ENCODE measurements around the gene RPS6KA5. TPM values are rescaled to one million over a fixed set of nuclear protein-coding genes. Genes with fewer than 3 reads are reported as not detected.

Gene RPS6KA5
- total RNA-seq, 1 donor from 2014 or later: 16.6 TPM

DNA sequence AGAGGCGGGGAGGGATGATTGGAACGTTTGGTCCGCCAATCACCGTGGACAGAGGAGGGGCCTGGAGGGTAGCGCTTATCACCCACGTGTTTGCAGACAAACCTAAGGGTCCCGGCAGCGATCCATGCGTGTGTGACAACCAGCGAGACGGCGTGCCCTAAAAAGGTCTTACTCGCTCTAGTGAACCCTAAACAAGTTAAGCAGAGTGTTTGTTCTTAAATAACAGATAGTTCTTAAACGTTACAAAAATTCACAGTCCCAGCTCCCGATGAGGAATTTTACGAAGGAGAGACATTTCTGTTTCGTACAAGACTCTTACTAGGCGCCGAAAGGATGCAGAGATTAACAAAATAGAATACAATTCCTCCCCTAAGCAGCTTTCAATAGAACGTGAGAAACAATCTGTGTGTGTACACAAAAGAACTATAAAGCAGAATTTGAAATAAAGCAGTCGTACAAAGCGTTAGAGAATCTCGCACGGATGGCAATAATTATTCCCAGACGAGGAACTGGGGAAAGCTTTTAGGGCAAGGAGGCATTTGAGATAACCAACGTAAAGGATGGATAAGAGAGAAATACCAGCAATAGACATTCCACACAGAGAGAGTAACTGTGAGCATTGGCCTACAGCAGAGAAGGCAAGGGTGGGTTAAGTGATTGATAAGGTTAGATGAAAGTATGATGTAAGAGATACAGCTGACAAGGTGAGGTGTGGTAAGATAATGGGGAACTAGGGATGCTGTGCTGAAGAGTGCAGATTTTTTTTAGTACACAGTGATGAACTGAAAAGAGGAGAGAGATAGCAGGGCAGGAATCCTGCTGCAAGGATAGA is 831 bp upstream of the RPS6KA5 start:
- DNase-seq (ENCODE audit: low spot score): no peak
- peaks cover 3% of the 10 kb centered on the region for H3K9me3 Mint-ChIP-seq
- H3K27me3 Mint-ChIP-seq (ENCODE audit: insufficient read depth): no peaks in the 10 kb centered on the region
- intact Hi-C loops (cut with micrococcal nuclease): loop anchor here (1.0 to 5.0 kb wide), 11 partner anchors 78 to 1061 kb away; partner anchors contain the start of genes ATXN3, CALM1, CCDC88C and CPSF2
- no peak overlapping the region for H3K27ac Mint-ChIP-seq
- peaks cover 59% of the 10 kb centered on the region for H3K4me1 Mint-ChIP-seq (ENCODE audit: low read depth)
- H3K4me3 Mint-ChIP-seq: no peak overlapping the region
- H3K36me3 Mint-ChIP-seq (ENCODE audit: low read depth): peaks cover 25% of the 10 kb centered on the region

DNA sequence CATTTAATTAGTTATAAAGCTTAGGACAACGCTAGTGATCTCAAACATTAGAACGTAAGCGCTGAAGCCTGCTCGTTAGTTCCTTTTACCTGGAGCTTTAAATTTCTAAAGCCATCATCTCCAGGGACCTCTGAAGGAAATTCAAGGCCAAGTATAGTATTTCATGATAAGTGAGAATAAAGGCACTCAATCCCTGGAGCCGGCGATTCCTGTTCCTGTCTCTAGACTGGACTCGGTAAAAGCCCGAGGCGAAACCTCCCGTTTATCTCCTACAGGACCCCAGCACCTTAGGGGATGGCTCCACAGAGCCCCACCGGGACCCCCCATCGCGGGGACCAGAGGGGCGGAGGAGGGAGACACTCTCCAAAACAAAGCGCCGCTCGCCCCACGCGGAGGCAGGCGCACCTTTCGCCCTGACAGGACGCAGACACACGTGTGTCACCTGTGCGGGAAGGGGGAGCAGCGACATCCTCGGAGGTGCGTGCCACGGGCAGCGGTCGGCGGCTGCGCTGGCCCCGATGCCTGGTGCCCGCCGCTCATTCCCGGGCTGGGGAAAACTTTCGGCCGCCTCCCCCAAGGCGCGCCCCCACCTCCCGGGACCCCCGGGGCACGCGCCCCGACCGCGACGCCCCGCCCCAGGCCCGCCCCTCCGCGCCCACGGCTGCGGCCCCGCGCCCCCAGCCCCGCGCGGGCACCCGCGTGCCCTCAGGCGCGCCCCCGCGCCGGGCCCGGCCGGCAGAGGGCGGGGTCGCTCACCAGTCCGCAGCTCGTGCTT is 678 bp downstream of the RPS6KA5 start:
- intact Hi-C loops (cut with micrococcal nuclease): loop anchor here (1.0 to 5.0 kb wide), 16 partner anchors 24 to 1063 kb away; partner anchors contain the start of genes ATXN3, CALM1, CCDC88C and CPSF2
- Mint-ChIP-seq H3K36me3 (ENCODE audit: low read depth) (peaks cover 25% of the 10 kb centered on the region), H3K4me1 (ENCODE audit: low read depth) (peaks cover 55% of the 10 kb centered on the region), H3K9me3 (peaks cover 3% of the 10 kb centered on the region), H3K27ac (peak overlapping the region; percentile 40), H3K27me3 (ENCODE audit: insufficient read depth) (no peaks in the 10 kb centered on the region), H3K4me3 (peak overlapping the region; percentile 84)
- peak; percentile 48 for DNase-seq (ENCODE audit: low spot score)

DNA sequence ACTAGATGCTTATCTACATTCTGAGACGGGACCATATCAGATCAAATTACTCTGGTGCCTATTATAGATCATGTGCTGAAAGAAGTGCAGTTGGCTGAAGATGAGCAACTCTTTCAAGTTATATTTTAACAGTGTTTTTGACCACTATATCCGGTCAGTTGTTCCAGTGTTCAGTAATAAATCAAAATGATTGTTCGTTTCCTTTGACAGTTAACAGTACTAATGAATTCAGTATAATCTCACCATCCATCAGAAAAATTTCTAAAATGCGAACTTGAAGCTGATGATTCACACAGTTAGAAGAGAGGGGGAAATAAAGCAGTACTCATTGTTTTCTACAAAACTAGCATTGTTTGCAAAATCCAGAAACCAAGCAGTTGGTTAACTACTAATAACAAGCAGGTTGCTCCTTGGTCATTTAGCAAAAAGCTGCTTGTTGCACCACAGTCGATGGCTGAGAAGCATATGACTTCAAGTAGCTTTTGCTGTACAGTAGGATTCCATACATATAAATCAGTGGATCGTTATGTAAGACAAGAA is 2.3 kb downstream of the RPS6KA5 start:
- intact Hi-C loops (cut with micrococcal nuclease): no loop called here
- DNase-seq (ENCODE audit: low spot score): no peak
- peak overlapping the region; percentile 82 for H3K4me3 Mint-ChIP-seq
- H3K27me3 Mint-ChIP-seq (ENCODE audit: insufficient read depth): no peaks in the 10 kb centered on the region
- H3K27ac Mint-ChIP-seq: no peak overlapping the region
- H3K4me1 Mint-ChIP-seq (ENCODE audit: low read depth): peaks cover 49% of the 10 kb centered on the region
- peaks cover 20% of the 10 kb centered on the region for H3K36me3 Mint-ChIP-seq (ENCODE audit: low read depth)
- H3K9me3 Mint-ChIP-seq: no peaks in the 10 kb centered on the region

DNA sequence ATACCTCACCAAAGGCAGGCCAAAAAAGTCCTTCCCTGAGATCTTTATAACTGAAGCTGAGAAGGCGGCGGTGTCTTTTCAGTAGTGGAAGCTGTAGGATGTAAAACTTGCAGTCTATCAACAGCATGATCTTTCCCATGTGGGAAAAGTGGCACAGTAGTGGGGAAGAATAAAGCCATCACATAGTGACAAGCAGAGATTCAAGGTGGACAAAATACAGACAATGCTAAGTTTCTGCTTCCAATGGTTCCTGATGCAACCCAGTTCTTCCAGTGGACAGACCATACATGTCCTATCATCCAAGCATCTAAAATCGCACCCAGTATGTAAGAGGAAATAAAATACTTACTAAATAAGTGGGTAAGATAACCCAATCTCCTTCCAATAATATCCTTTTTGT is 4.1 kb downstream of the RPS6KA5 start:
- H3K36me3 Mint-ChIP-seq (ENCODE audit: low read depth): peaks cover 23% of the 10 kb centered on the region
- no peaks in the 10 kb centered on the region for H3K9me3 Mint-ChIP-seq
- intact Hi-C loops (cut with micrococcal nuclease): no loop called here
- no peak overlapping the region for H3K27ac Mint-ChIP-seq
- H3K4me3 Mint-ChIP-seq: no peak overlapping the region
- peaks cover 48% of the 10 kb centered on the region for H3K4me1 Mint-ChIP-seq (ENCODE audit: low read depth)
- no peak for DNase-seq (ENCODE audit: low spot score)
- no peaks in the 10 kb centered on the region for H3K27me3 Mint-ChIP-seq (ENCODE audit: insufficient read depth)

DNA sequence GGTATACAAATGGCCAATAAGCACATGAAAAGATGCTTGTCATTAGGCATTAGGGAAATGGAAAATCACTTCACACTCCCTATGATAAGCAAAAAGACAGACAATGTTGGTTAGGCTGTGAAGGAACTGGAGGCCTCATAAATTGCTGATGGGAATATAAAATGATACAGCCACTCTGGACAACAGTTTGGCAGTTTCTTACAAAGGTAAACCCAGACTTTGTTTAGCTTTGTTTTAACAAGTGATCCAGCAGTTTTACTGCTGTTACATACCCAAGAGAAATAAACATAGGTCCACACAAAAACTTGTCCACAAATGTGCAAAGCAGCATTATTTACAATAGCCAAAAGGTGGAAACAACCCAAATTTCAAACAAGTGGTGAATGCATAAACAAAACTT is 5.4 kb downstream of the RPS6KA5 start:
- DNase-seq (ENCODE audit: low spot score): no peak
- Mint-ChIP-seq H3K9me3 (no peaks in the 10 kb centered on the region), H3K4me3 (no peak overlapping the region), H3K27ac (no peak overlapping the region), H3K36me3 (ENCODE audit: low read depth) (peaks cover 23% of the 10 kb centered on the region), H3K4me1 (ENCODE audit: low read depth) (peaks cover 48% of the 10 kb centered on the region), H3K27me3 (ENCODE audit: insufficient read depth) (no peaks in the 10 kb centered on the region)
- intact Hi-C loops (cut with micrococcal nuclease): no loop called here

DNA sequence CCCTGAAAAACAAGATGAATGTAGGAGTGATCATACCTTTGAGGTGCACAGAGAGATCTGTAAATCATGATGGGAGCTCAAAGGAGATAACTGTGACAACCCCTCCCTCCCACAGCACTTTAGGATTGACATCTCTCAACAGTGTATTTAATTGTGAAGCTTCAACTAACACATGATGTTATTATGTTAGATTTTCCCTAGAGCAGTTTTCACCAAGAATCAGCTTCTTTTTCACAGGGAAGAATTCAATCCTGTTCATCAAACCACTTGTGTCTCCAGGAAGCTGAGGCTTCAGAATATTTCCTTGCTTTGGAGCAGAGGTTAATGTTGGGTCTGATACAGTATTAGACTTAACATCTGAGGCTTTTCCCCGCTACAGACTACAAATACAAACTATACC is 11.8 kb downstream of the RPS6KA5 start:
- H3K36me3 Mint-ChIP-seq (ENCODE audit: low read depth): peaks cover 11% of the 10 kb centered on the region
- H3K27ac Mint-ChIP-seq: no peak overlapping the region
- H3K4me3 Mint-ChIP-seq: no peak overlapping the region
- no peaks in the 10 kb centered on the region for H3K9me3 Mint-ChIP-seq
- H3K27me3 Mint-ChIP-seq (ENCODE audit: insufficient read depth): no peaks in the 10 kb centered on the region
- DNase-seq (ENCODE audit: low spot score): no peak
- H3K4me1 Mint-ChIP-seq (ENCODE audit: low read depth): peaks cover 48% of the 10 kb centered on the region
- intact Hi-C loops (cut with micrococcal nuclease): loop anchor here (1.0 kb wide), 1 partner anchor 9 kb away; no protein-coding TSS in a partner anchor

DNA sequence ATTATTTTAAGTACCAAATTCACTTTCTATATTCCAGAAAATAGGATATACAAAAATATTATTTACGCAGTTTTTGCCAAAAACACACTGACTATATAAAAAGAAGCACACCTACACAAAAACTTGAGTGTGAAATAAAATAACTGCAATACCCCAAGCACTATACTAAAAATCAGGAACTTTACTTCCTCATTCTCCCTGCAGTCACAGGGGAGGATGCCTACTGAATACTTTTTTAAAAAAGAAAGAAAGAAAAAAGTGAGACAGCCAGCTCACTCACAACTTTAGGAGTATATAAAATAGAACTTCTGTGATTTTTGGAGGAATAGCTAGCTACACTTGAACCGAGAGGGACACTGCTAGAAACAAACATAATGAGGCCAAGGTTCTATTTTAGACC is 12.2 kb downstream of the RPS6KA5 start:
- intact Hi-C loops (cut with micrococcal nuclease): loop anchor here (1.0 kb wide), 1 partner anchor 9 kb away; no protein-coding TSS in a partner anchor
- peaks cover 14% of the 10 kb centered on the region for H3K36me3 Mint-ChIP-seq (ENCODE audit: low read depth)
- no peak for DNase-seq (ENCODE audit: low spot score)
- no peaks in the 10 kb centered on the region for H3K27me3 Mint-ChIP-seq (ENCODE audit: insufficient read depth)
- H3K4me3 Mint-ChIP-seq: no peak overlapping the region
- H3K4me1 Mint-ChIP-seq (ENCODE audit: low read depth): peaks cover 50% of the 10 kb centered on the region
- no peak overlapping the region for H3K27ac Mint-ChIP-seq
- H3K9me3 Mint-ChIP-seq: no peaks in the 10 kb centered on the region

DNA sequence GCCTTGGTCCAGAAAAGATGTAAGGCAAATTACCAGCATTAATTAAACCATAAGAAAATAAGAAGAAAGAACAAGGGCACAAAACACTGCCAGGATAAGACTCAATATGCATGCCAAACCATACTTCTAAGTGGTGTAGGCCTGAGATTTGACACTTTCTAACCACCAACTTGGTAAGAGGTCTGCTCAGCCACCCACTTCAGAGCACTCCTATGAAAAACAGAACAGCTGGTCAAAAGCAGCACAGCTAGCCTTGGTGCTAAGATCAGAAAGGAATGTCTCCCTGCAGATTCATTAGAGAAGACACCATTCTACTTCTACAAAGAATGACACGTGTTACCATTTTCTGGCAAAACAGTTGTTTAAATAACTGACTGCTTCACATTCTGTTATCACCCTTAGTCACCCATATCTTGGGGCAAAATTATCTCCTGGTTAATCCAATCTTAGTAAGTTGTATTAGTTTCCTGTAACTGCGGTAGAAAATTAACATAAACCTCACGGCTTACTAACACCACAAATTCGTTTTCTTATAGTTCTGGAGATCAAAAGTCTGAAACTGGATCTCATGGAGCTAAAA is 13.2 kb downstream of the RPS6KA5 start:
- intact Hi-C loops (cut with micrococcal nuclease): no loop called here
- H3K4me1 Mint-ChIP-seq (ENCODE audit: low read depth): peaks cover 53% of the 10 kb centered on the region
- H3K36me3 Mint-ChIP-seq (ENCODE audit: low read depth): peaks cover 19% of the 10 kb centered on the region
- peak overlapping the region; percentile 41 for H3K4me3 Mint-ChIP-seq
- peak overlapping the region; percentile 15 for H3K27ac Mint-ChIP-seq
- no peak for DNase-seq (ENCODE audit: low spot score)
- no peaks in the 10 kb centered on the region for H3K27me3 Mint-ChIP-seq (ENCODE audit: insufficient read depth)
- H3K9me3 Mint-ChIP-seq: no peaks in the 10 kb centered on the region

DNA sequence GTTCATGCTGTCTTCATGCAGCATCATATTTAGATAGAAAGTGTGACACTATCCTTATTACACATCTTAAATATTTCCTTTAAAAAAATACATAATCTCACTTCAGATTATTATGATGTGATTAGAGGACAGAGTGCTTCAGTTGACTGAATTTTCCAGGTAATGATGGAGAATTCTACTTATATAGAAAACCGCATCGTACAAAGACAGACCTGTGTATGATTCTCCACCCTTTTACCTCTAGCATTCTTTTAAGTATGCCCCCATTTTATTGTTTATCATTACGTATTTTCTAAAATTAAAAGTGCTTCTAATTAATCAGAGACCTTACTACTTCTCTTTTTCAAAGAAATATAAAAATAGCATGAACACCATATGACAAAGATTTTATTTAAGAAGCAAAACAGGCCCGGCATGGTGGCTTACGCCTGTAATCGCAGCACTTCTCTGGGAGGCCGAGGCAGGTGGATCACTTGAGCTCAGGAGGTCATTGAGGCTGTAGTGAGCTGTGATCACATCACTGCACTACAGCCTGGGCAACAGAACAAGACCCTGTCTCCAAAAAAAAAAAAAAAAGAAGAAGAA is 13.9 kb downstream of the RPS6KA5 start:
- H3K4me3 Mint-ChIP-seq: no peak overlapping the region
- DNase-seq (ENCODE audit: low spot score): no peak
- H3K9me3 Mint-ChIP-seq: no peaks in the 10 kb centered on the region
- no peak overlapping the region for H3K27ac Mint-ChIP-seq
- intact Hi-C loops (cut with micrococcal nuclease): no loop called here
- H3K36me3 Mint-ChIP-seq (ENCODE audit: low read depth): peaks cover 19% of the 10 kb centered on the region
- peaks cover 53% of the 10 kb centered on the region for H3K4me1 Mint-ChIP-seq (ENCODE audit: low read depth)
- no peaks in the 10 kb centered on the region for H3K27me3 Mint-ChIP-seq (ENCODE audit: insufficient read depth)

DNA sequence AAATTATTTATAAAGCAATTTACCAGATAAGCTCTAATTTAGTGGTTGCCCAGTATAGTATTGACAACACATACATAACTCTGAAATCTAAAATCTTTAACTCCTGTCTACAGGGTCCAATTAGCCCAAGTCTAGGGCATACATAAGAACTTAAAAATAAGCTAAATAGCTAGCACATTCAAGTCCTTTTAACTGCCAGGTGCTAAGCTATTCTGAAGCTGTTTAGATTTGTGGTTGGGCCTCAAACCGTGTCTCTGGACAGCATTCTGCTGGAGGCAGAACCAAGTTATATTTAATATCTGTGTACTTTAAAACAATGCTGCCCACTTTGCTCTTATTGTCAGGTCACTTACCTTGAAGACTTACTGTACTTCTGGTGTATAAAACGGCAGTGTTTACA is 19.0 kb downstream of the RPS6KA5 start:
- H3K4me1 Mint-ChIP-seq (ENCODE audit: low read depth): peaks cover 69% of the 10 kb centered on the region
- no peak for DNase-seq (ENCODE audit: low spot score)
- intact Hi-C loops (cut with micrococcal nuclease): no loop called here
- H3K9me3 Mint-ChIP-seq: no peaks in the 10 kb centered on the region
- H3K4me3 Mint-ChIP-seq: no peak overlapping the region
- H3K36me3 Mint-ChIP-seq (ENCODE audit: low read depth): peaks cover 39% of the 10 kb centered on the region
- H3K27ac Mint-ChIP-seq: no peak overlapping the region
- no peaks in the 10 kb centered on the region for H3K27me3 Mint-ChIP-seq (ENCODE audit: insufficient read depth)

DNA sequence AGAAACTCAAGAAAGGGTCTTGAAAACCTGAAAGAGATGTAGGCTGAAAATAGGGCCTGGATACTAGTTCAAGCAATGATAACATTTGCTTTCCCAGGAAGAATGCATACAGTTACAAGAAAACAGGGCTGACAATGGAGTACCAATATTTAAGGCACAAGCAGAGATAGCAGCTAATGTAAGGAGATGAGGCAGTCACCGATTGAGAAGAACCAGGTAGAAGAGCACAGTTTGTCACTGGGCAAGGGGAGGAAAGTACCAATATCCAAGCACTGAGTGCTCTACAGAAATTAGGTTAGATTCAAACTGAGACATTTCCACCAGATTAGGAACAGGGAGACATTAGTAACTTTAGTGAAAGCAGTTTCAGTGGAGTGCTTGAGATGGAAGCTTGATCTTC is 19.9 kb downstream of the RPS6KA5 start:
- intact Hi-C loops (cut with micrococcal nuclease): no loop called here

DNA sequence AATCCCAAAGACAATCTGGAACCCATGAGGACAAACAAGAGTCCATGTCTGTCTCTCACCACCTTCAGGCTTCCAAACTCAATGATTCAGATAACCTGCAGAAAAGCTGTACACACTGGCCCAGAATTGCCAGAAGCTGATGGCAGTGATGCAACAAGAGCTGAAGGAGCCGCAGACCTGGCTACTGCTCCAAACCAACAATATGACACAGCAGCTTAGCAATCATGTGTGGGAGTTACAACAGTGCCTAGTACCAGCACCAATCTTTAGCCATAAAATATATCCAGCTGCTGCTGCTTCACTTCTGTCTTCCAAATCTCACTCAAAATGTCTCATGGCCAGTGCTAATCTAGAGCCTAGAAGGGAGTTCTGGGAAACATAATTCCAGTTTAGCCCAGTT is 22.0 kb downstream of the RPS6KA5 start:
- no peak for DNase-seq (ENCODE audit: low spot score)
- Mint-ChIP-seq H3K4me1 (ENCODE audit: low read depth) (peaks cover 73% of the 10 kb centered on the region), H3K36me3 (ENCODE audit: low read depth) (peaks cover 32% of the 10 kb centered on the region), H3K9me3 (no peaks in the 10 kb centered on the region), H3K27ac (no peak overlapping the region), H3K4me3 (no peak overlapping the region), H3K27me3 (ENCODE audit: insufficient read depth) (no peaks in the 10 kb centered on the region)
- intact Hi-C loops (cut with micrococcal nuclease): loop anchor here (5.0 kb wide), 1 partner anchor 189 kb away; no protein-coding TSS in a partner anchor

More for the DNA sequence above, 19.9 kb downstream of the RPS6KA5 start:
- no peaks in the 10 kb centered on the region for H3K9me3 Mint-ChIP-seq
- no peak for DNase-seq (ENCODE audit: low spot score)
- peak overlapping the region; percentile 40 for H3K27ac Mint-ChIP-seq
- no peaks in the 10 kb centered on the region for H3K27me3 Mint-ChIP-seq (ENCODE audit: insufficient read depth)
- H3K4me3 Mint-ChIP-seq: no peak overlapping the region
- peaks cover 71% of the 10 kb centered on the region for H3K4me1 Mint-ChIP-seq (ENCODE audit: low read depth)
- peaks cover 37% of the 10 kb centered on the region for H3K36me3 Mint-ChIP-seq (ENCODE audit: low read depth)

Data from activated T-helper 1 cell treated with anti-CD3 and anti-CD28 coated beads, Interleukin-12 subunit alpha, Interleukin-12 subunit beta, Interleukin-2, Interleukin-4 antibody, amounts not matched to agents 30 ng/mL and 10 ng/mL and 1 ng/mL, durations not matched to agents 14 hours and 24 hours and 36 hours (primary cell).